Left renal cortex interstitium (tissue), 4 donors: ENCODE results near the gene HNF4A. TPM values are rescaled to one million over a fixed set of nuclear protein-coding genes. Genes with fewer than 3 reads are reported as not detected.

Experiments
- DNase-seq, 4 donors: peaks; one replicate each; pipeline ENCODE4 v3.0.0-alpha.2; 2013; ENCODE audit warnings: low read depth in 4 of 4, low spot score in 2 of 4, missing footprints in 1 of 4
- polyA plus RNA-seq, 4 donors: library from polyadenylated mRNA; unstranded; fragments of 120-200 nt; gene quantifications; one replicate each; pipeline ENCODE4 v1.2.1, GENCODE V29; 2013; ENCODE audit not compliant: insufficient read length in 4 of 4

HNF4A gene
- polyA plus RNA-seq, 4 donors = 35.0 to 60.8 (median 48.6) TPM

DNA sequence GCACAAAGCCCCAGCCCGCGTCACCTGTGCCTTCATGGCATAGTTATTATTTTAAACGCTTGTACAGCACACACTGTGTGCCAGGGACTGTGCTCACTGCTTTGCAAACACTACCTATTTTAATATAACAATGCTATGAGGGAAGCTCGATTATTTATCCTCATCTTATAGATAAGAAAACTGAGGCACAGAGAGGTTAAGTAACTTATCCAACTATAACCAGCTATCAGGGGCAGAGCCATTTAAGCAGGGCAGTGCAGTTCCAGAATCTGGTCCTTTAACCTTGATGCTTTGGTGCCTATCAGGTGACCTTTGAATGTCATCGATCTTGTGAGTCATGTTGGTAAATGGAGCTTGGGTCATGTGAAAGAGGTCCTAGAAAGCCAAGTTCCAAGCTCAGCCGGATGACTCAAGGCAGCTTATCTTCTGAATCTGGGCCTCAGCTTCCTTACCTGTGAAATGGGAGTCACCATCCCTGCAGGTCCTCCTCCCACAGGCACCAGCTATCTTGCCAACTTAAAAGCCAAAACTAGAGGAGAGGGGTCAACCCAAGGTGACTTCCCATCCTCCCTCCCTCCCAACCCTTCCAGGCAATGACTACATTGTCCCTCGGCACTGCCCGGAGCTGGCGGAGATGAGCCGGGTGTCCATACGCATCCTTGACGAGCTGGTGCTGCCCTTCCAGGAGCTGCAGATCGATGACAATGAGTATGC, 63.8 kb downstream of the HNF4A start:
- DNase-seq = no peak

DNA sequence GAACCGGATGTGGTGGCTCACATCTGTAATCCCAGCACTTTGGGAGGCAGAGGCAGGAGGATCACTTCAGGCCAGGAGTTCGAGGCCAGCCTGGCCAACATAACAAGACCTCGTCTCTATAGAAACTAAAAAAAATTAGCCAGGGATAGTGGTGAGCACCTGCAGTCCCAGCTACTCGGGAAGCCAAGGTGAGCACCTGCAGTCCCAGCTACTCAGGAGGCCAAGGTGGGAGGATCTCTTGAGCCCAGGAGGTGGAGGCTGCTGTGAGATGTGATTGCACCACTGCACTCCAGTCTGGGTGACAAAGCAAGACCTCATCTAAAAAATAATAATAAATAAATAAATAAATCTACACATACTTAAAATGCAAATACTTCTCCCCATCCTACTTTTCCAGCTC, 65.0 kb downstream of the HNF4A start:
- no peak for DNase-seq

DNA sequence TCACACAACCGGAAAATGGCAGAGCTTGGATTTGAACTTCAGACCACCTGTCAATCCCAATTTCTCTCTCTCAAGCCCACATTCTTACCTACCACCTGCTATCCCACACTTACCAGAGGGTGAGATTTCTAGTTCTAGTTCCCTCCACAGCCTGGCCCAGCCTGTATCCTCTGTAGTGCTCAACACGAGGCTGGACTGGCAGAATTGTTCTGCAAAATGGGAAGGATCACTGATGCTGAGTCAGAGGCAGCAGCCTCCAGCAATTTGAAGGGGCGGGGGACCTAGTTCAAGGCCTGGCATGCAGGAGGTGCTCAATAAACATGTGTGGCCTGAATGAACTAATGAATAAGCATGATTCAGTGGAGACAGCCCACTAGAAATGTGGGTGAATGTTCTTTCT, 66.6 kb downstream of the HNF4A start:
- no peak for DNase-seq

DNA sequence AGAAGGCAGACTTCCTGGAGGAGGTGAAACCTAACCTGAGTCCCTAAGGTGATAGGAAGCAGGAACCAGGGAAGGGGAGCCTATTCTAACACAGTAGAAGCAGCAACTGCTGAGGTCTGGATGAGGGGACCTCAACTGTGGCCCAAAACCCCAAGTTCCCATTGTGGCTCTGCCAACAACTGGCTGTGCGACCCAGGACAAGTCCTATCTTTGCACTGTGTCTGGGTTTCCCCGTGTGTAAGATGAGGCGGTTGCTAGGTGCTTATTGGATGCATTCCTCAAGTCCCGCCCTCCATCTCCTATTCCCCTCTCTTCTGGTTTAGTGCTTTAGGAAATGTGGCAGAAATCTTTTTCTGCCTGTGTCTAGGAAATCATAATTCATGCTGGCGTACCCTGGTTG, 68.0 kb downstream of the HNF4A start:
- no peak for DNase-seq

DNA sequence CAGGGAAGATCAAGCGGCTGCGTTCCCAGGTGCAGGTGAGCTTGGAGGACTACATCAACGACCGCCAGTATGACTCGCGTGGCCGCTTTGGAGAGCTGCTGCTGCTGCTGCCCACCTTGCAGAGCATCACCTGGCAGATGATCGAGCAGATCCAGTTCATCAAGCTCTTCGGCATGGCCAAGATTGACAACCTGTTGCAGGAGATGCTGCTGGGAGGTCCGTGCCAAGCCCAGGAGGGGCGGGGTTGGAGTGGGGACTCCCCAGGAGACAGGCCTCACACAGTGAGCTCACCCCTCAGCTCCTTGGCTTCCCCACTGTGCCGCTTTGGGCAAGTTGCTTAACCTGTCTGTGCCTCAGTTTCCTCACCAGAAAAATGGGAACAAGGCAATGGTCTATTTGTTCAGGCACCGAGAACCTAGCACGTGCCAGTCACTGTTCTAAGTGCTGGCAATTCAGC, 68.6 kb downstream of the HNF4A start:
- no peak for DNase-seq

DNA sequence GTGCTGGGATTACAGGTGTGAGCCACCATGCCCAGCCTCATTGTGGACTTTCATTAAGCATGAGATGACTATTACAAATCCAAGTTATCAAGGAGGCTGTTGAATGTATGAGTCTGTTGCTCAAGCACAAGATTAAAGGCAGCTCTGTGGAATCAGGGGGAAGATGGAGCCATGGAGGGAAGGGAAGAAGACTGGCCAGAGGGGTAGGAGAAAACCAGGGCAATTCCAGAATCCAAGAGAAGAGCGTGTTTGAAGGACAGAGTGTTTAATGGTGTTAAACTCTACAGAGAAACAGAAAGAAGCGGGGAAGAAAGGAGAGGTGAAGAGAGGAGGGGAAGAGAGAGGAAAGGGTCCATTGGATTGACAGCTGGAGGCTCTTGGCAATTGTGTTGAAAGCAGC, 70.4 kb downstream of the HNF4A start:
- no peak for DNase-seq

DNA sequence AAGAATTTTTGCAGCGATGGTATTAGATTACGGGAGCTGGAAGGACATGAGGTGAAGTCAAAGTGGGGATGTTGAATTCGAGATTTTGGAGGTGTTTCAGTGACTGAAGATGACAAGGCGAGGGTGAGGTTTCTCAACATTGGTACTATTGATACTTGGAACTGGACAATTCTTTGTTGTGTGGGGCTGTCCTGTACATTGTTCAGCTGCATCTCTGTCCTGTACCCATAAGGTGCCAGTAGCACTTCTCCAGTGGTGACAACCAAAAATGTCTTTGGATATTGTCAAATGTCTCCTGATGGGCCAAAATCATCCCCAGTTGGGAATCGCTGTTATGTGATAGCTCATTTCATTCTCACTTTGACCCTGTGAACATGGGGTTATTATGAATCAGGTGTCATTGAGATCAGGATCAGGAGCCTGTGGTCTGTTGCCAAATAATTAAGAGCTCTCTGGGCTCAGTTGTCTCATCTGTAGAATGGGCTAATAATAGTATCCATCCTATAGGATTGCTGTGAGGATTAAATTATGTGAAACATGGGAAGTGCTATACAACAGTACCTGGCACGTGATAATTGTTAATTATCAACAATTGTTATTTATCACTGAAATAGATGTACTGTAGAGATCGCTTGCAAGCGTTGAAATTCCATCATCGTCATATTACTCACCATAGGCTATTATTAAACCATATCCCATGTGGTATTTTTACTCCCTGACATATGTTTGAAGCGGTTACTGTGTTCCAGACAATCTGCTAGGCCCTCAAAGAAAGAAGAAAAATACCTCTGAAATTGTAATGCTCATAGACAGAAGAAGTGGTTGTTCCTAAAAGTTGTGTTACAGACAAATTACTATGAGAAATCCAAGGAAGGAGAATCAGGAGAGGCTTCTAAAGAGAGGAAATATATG, 71.6 kb downstream of the HNF4A start:
- no peak for DNase-seq

DNA sequence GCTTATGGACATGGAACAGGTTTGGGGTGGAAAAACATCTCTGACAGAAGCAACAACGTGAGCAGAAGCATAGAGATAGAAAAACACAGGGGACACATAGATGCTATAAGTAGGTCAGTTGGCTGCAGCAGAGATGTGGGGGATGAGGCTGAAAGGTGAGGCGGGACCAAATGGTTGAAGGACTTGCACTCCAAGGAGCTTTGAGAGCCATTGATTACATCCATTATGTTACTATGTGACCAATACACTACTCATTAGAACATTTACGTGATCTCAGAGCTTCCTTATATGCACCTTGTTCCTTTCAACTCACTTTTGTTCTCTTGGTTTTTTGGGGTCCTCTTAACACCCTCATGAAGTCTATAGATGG, 72.3 kb downstream of the HNF4A start:
- DNase-seq = no peak

DNA sequence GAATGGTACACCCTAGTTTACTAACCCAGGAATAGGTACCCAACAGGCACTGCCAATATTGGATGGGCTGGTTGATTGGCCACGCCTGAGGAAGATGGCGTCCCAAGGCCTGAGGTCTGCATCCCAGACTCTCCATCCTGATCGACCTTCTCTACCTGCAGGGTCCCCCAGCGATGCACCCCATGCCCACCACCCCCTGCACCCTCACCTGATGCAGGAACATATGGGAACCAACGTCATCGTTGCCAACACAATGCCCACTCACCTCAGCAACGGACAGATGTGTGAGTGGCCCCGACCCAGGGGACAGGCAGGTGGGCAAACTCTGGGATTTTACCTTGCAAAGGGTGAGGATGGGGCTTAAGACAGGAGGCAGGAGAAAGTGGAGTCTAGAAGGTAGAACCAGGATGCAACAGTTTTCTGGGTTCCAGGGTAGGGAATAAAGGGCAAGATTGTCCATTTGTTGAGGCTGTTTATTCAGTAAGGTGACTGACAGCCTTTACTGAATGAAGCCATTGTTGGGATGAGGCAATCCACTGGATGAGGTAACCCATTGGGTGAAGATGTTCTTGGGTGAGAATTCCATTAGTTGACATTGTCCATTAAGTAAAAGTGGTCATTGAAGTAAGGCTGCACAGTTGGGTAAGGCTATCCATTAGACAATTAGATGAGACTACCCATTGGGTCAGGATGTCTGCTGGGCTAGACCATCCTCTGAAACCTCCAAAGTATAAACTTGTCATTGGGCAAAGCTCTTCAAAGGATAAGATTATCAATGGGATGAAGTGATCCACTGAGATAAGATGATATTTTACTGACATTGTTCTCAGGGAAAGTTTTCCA, 72.9 kb downstream of the HNF4A start:
- no peak for DNase-seq

DNA sequence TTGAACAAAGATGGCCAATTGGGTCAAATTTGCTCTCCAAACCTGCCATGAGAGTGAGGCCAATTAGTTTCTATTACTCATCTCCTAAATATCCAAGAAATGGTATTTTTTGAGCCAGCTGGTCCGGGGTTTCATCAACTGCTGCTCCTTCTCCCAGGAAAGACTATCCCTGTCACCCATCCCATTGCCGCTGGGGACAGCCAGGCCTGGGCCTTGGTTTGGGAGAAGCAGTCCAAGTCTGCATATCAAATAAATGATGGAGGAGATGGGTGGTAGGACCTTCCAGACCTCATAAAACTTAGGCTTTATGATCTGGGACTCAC, 73.5 kb downstream of the HNF4A start:
- DNase-seq = no peak

DNA sequence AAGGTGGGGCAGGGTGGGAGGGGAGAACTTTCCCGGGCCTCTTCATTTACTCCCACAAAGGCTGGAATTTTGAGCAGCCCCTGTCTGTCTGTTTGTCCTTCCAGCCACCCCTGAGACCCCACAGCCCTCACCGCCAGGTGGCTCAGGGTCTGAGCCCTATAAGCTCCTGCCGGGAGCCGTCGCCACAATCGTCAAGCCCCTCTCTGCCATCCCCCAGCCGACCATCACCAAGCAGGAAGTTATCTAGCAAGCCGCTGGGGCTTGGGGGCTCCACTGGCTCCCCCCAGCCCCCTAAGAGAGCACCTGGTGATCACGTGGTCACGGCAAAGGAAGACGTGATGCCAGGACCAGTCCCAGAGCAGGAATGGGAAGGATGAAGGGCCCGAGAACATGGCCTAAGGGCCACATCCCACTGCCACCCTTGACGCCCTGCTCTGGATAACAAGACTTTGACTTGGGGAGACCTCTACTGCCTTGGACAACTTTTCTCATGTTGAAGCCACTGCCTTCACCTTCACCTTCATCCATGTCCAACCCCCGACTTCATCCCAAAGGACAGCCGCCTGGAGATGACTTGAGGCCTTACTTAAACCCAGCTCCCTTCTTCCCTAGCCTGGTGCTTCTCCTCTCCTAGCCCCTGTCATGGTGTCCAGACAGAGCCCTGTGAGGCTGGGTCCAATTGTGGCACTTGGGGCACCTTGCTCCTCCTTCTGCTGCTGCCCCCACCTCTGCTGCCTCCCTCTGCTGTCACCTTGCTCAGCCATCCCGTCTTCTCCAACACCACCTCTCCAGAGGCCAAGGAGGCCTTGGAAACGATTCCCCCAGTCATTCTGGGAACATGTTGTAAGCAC, 74.1 kb downstream of the HNF4A start:
- DNase-seq = no peak

DNA sequence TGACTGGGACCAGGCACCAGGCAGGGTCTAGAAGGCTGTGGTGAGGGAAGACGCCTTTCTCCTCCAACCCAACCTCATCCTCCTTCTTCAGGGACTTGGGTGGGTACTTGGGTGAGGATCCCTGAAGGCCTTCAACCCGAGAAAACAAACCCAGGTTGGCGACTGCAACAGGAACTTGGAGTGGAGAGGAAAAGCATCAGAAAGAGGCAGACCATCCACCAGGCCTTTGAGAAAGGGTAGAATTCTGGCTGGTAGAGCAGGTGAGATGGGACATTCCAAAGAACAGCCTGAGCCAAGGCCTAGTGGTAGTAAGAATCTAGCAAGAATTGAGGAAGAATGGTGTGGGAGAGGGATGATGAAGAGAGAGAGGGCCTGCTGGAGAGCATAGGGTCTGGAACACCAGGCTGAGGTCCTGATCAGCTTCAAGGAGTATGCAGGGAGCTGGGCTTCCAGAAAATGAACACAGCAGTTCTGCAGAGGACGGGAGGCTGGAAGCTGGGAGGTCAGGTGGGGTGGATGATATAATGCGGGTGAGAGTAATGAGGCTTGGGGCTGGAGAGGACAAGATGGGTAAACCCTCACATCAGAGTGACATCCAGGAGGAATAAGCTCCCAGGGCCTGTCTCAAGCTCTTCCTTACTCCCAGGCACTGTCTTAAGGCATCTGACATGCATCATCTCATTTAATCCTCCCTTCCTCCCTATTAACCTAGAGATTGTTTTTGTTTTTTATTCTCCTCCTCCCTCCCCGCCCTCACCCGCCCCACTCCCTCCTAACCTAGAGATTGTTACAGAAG, 75.0 kb downstream of the HNF4A start:
- DNase-seq = no peak

DNA sequence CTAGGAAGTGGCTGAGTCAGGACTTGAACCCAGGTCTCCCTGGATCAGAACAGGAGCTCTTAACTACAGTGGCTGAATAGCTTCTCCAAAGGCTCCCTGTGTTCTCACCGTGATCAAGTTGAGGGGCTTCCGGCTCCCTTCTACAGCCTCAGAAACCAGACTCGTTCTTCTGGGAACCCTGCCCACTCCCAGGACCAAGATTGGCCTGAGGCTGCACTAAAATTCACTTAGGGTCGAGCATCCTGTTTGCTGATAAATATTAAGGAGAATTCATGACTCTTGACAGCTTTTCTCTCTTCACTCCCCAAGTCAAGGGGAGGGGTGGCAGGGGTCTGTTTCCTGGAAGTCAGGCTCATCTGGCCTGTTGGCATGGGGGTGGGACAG, 75.6 kb downstream of the HNF4A start:
- DNase-seq = no peak

DNA sequence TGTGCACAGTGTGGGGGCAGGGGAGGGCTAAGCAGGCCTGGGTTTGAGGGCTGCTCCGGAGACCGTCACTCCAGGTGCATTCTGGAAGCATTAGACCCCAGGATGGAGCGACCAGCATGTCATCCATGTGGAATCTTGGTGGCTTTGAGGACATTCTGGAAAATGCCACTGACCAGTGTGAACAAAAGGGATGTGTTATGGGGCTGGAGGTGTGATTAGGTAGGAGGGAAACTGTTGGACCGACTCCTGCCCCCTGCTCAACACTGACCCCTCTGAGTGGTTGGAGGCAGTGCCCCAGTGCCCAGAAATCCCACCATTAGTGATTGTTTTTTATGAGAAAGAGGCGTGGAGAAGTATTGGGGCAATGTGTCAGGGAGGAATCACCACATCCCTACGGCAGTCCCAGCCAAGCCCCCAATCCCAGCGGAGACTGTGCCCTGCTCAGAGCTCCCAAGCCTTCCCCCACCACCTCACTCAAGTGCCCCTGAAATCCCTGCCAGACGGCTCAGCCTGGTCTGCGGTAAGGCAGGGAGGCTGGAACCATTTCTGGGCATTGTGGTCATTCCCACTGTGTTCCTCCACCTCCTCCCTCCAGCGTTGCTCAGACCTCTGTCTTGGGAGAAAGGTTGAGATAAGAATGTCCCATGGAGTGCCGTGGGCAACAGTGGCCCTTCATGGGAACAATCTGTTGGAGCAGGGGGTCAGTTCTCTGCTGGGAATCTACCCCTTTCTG, 76.2 kb downstream of the HNF4A start:
- no peak for DNase-seq

DNA sequence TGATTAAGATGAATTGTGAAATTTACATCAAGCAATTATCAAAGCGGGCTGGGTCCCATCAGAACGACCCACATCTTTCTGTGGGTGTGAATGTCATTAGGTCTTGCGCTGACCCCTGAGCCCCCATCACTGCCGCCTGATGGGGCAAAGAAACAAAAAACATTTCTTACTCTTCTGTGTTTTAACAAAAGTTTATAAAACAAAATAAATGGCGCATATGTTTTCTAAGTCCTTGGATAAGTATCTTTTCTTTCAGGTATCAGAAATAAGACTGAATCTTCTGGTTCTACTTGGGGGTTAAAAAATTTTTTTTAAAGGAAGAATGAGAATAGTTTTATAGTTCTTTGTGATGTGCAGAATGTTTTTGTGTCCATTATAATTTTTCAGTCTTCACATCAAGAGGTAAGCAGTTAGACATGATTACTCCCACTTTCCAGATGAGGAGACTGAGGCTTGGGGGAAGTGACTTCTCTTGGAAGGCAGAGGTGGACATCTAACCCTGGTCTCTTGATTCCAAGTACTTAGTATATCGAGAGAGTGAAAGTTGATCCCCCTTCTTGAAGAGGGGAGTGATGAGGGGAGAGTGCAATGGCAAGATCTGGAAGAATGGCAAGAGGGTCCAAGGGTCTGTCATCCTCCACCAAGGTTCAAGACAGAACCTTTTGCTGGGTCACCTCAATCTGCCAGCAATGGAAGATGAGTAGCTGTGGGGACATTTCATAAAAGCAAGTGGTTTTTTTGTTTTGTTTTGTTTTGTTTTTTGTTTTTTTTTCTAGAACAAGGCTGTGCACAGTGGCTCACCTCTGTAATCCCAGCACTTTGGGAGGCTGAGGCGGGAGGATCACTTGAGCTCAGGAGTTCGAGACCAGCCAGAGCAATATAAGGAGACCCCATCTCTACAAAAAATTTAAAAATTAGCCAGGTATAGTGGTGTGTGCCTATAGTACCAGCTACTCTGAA, 77.4 kb downstream of the HNF4A start:
- DNase-seq = no peak

DNA sequence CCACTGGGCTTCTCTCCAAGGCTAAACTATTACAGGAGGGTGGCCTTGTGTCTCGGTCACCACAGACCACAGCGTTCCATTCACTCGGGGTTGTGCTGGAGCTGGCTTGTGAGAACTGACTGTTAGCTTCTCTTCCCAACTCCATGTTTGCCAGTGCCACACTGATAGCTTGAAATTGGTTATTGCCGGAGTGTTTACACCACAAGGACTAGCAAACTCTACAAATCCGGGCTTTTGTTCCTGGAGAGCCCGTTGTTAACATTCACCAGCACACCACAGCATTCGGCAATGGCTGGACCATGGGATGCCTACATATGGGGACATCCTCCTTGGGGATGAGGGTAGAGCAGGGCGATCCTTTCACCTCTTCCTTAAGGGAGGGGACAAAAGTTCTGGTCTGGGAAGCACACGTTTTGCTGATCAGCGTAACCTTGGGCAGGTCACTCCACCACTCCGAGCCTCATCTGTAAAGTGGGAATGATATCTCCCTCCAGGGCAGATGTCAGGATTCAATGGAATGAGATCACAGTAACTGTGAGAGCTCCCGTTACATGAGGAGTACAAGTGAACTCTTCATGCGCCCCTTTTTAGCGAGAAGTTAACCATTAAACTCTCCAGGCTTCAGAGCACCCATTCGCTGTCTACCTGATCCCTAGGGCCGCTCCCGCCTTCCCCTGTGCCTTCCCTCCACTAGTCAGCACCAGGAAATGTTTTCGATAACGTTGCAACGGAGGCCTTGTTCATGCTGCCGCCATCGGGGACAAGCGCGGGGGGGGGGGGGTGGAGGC, 78.4 kb downstream of the HNF4A start:
- no peak for DNase-seq
